Glutamatergic neuron (in vitro differentiated cells): Measurements from ENCODE around the gene PCGF6. TPM values are rescaled to one million over a fixed set of nuclear protein-coding genes. Genes with fewer than 3 reads are reported as not detected.

Experiments used
- DNase-seq: peaks from one replicate; pipeline ENCODE4 v3.0.0; 2022
- H3K27ac Mint-ChIP-seq: one replicate; pipeline ENCODE4 v1.8.0; 2020; ENCODE audit warnings: mild to moderate bottlenecking, mixed read lengths, inconsistent platforms; ENCODE audit not compliant: unreplicated experiment
- H3K27me3 Mint-ChIP-seq: one replicate; pipeline ENCODE4 v1.8.0; 2020; ENCODE audit warnings: mild to moderate bottlenecking, moderate library complexity, mixed read lengths, inconsistent platforms; ENCODE audit not compliant: unreplicated experiment
- H3K36me3 Mint-ChIP-seq: one replicate; pipeline ENCODE4 v1.8.0; 2020; ENCODE audit warnings: mild to moderate bottlenecking, mixed read lengths, inconsistent platforms; ENCODE audit not compliant: unreplicated experiment
- H3K4me1 Mint-ChIP-seq: one replicate; pipeline ENCODE4 v1.8.0; 2020; ENCODE audit warnings: mild to moderate bottlenecking, low read depth, mixed read lengths, inconsistent platforms; ENCODE audit not compliant: unreplicated experiment
- H3K4me3 Mint-ChIP-seq: one replicate; pipeline ENCODE4 v1.8.0; 2020; ENCODE audit warnings: mild to moderate bottlenecking, mixed read lengths, inconsistent platforms; ENCODE audit not compliant: unreplicated experiment
- H3K9me3 Mint-ChIP-seq: one replicate; pipeline ENCODE4 v1.8.0; 2020; ENCODE audit warnings: mild to moderate bottlenecking, moderate library complexity, mixed read lengths, inconsistent platforms; ENCODE audit not compliant: unreplicated experiment
- total RNA-seq: library from RNA; stranded (reverse); fragmentation: NEBNext Ultra II Directional; extraction: Animal tissue kit (Norgen Biotek cat#: 25700); gene quantifications from one replicate; pipeline ENCODE4 v1.2.1, GENCODE V29; 2021; ENCODE audit not compliant: unreplicated experiment
- TF ChIP-seq, protein P1 (sequence below): fragments of 200-600 bp; sonication (generic); IDR thresholded peaks from one replicate; pipeline ENCODE4 v1.5.0; 2021; ENCODE audit not compliant: partially characterized antibody, unreplicated experiment

PCGF6 gene
- total RNA-seq, 1 donor from 2014 or later: 7.4 TPM

DNA sequence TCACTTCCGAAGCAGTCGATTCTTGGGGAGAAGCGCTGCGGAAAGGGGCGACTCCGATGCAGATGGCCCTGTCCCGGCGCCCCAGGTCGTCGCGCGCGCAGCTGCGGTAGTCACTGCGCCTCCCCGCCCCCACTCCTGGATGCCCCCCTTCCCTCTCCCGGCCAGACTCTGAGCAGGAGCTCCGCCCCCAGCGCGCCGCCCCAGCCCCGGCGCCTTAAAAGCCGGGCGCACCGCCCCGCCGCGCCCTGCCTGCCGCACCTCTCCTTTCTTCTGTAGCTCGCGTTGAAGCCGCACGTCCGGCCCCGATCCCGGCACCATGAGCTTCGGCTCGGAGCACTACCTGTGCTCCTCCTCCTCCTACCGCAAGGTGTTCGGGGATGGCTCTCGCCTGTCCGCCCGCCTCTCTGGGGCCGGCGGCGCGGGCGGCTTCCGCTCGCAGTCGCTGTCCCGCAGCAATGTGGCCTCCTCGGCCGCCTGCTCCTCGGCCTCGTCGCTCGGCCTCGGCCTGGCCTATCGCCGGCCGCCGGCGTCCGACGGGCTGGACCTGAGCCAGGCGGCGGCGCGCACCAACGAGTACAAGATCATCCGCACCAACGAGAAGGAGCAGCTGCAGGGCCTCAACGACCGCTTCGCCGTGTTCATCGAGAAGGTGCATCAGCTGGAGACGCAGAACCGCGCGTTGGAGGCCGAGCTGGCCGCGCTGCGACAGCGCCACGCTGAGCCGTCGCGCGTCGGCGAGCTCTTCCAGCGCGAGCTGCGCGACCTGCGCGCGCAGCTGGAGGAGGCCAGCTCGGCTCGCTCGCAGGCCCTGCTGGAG, 73.8 kb downstream of the PCGF6 start, which contains the start of gene INA:
INA (plus strand) TSS at position 243 of the 817 bp plus-strand sequence; CDS start at position 317, 74 bp downstream.
- TF ChIP-seq, protein P1, sequence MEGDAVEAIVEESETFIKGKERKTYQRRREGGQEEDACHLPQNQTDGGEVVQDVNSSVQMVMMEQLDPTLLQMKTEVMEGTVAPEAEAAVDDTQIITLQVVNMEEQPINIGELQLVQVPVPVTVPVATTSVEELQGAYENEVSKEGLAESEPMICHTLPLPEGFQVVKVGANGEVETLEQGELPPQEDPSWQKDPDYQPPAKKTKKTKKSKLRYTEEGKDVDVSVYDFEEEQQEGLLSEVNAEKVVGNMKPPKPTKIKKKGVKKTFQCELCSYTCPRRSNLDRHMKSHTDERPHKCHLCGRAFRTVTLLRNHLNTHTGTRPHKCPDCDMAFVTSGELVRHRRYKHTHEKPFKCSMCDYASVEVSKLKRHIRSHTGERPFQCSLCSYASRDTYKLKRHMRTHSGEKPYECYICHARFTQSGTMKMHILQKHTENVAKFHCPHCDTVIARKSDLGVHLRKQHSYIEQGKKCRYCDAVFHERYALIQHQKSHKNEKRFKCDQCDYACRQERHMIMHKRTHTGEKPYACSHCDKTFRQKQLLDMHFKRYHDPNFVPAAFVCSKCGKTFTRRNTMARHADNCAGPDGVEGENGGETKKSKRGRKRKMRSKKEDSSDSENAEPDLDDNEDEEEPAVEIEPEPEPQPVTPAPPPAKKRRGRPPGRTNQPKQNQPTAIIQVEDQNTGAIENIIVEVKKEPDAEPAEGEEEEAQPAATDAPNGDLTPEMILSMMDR: peak; percentile 20
- Mint-ChIP-seq H3K27ac (peak within 1 kb of the TSS; percentile 97), H3K27me3 (peaks cover 31% of the 10 kb centered on the region), H3K4me1 (peaks cover 21% of the 10 kb centered on the region), H3K36me3 (peaks cover 23% of the 10 kb centered on the region), H3K9me3 (peaks cover 35% of the 10 kb centered on the region), H3K4me3 (peak within 1 kb of the TSS; percentile 100)
- peak; percentile 92 for DNase-seq

DNA sequence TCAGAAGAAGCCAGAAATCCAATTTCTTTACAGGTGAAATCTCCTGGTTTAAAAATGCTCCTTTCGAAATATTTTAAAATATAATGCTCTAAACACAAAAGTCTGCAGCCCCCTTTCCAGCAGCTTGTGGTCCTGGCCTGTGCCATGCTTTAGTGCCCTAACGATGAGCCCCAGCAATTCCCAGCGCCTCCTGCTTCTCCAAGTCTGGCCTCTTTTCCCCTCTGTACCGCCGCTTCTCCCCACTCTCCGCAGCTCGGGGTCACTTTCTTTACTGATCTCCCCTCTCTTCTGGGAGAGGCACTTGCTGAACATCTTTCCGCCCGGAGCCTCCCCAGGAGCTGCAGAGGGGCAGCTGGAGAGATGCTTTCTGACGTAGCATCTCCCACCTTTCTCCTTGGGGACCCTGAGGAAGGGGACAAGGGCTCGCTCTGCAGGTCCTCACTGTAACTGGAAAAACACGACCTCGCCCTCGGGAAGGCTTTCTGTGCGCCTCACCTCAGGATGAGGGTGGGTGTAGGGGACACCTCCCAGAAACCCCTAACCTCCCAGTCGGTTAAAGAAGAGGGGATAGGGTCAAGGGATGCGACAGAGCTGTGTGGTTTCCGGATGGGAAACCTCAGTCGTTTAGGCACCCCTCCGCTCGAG, 74.6 kb downstream of the PCGF6 start:
- peak; percentile 28 for DNase-seq
- Mint-ChIP-seq H3K27me3 (peaks cover 26% of the 10 kb centered on the region), H3K4me3 (peak overlapping the region; percentile 89)

DNA sequence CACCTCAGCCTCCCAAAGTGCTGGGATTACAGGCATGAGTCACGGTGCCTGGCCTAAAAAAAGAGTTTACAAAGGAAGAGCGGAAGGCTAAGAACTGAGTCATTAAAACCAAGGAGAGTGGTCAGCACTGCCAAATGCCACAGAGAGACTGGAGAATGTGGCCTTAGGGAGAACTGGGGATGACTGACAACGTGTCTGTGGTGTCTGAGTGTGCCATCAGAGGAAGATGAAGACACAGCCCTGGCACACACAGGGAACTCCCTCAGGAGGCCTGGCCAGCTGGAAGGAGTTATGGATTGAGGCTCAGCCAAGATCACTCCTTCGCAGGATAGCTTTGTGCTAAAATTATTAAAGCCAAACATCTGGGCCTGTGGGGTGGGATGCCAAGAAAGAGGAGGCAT, 77.9 kb downstream of the PCGF6 start:
- peaks cover 15% of the 10 kb centered on the region for H3K27me3 Mint-ChIP-seq
- TF ChIP-seq, protein P1: no peak
- no peak overlapping the region for H3K27ac Mint-ChIP-seq
- H3K36me3 Mint-ChIP-seq: no peaks in the 10 kb centered on the region
- peak; percentile 15 for DNase-seq
- H3K4me3 Mint-ChIP-seq: peak overlapping the region; percentile 68
- H3K4me1 Mint-ChIP-seq: peaks cover 8% of the 10 kb centered on the region
- peaks cover 15% of the 10 kb centered on the region for H3K9me3 Mint-ChIP-seq

More for the DNA sequence above, 74.6 kb downstream of the PCGF6 start:
- Mint-ChIP-seq H3K9me3 (peaks cover 29% of the 10 kb centered on the region), H3K4me1 (peaks cover 14% of the 10 kb centered on the region), H3K36me3 (peaks cover 23% of the 10 kb centered on the region), H3K27ac (peak overlapping the region; percentile 79)
- TF ChIP-seq, protein P1: no peak

DNA sequence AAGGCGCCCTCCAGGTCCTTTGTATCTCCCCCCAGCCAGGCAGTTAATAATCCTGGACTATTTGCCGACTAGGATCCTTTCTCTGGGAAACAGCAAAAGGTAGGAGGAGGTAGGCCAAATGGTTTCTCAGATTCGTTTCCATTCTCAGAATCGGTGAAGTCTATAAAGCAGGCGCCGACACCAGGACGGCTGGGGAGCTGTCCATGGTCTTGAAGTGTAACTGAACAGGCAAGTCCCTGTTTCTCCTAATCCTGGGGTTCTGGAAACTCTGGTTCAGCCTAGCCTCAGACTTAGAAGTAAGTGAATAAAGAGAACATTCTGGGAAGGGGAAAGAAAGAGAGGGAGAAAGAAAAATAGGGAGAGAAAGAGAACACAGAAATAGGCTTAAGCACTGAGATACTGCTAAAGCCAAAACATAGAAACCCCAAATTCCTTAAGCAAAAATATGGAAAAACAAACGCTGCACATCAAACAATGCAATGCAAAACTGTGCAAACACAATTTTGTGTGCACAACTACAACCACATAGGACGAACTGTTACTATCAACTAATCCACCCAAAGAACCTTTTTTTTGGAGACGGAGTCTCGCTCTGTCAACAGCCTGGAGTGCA, 85.1 kb downstream of the PCGF6 start:
- Mint-ChIP-seq H3K9me3 (no peaks in the 10 kb centered on the region), H3K4me1 (no peaks in the 10 kb centered on the region), H3K36me3 (peaks cover 11% of the 10 kb centered on the region), H3K4me3 (no peak overlapping the region), H3K27me3 (peaks cover 5% of the 10 kb centered on the region), H3K27ac (no peak overlapping the region)
- TF ChIP-seq, protein P1: no peak
- DNase-seq: no peak

DNA sequence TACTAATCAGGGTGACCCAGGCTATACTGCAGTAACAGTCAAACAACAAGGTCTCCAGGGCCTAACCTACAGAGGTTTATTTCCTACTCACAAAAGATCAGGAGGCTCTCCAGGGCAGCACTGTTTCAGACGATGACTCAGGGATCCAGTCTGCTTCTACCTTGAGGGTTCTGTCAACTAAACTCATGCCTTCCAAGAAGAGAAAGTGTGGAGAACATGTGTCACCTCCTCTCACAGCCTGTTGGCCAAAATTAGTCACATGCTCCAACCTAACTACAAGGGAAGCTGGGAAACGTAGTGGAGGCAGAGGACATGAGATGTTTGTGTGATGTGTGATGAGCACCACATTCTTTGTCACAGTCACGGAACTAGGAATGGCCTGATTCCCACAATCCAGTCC, 88.7 kb downstream of the PCGF6 start:
- no peak overlapping the region for H3K27ac Mint-ChIP-seq

More for the DNA sequence above, 88.7 kb downstream of the PCGF6 start:
- peaks cover 26% of the 10 kb centered on the region for H3K36me3 Mint-ChIP-seq
- DNase-seq: no peak
- peaks cover 6% of the 10 kb centered on the region for H3K9me3 Mint-ChIP-seq
- peaks cover 7% of the 10 kb centered on the region for H3K27me3 Mint-ChIP-seq
- TF ChIP-seq, protein P1: no peak
- H3K4me1 Mint-ChIP-seq: no peaks in the 10 kb centered on the region
- no peak overlapping the region for H3K4me3 Mint-ChIP-seq
